Measurements from ENCODE around the gene SMPD4.
"Not testable (repeated sequence)": the region's sequence is repeated elsewhere in the genome, so short reads cannot be mapped to it uniquely, and the experiment has no call there.

DNA sequence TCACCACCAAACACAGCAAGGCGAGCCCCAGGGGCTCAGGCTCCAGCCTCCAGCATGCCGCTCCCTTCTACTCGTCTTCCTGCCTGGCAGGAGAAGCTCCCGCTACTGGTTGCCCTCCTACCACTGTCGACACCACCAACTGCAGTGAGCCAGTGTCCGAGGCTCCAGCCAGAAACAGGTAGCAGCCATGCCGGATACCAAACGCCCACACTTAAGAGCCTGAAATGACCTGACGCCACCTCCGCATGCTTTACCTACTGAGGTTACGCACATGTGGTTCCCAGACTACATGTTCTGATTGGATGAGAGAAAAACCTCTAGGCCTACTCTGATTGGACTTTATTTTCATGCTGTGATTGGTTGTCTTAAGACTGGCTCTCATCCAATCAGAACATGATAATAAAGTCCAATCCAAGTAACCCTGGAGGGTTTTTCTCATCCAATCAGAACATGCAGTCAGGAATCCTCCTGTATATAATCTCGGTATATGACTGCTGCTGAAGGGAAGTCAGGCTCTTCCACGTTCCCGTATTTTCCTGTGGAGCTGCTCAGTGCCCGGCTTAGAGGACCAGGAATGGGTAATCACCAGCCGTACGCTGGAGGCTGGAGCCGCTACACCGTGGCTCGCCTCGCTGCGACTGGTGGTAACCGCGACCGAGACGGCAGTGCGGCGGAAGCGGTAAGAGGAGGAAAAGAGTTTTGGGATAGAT, 52.1 kb downstream of the SMPD4 start, which contains the start of gene POTEF:
- TF ChIP-seq RAD21 (IDR thresholded peaks at IDR 0.05; ENCODE audit: low read length); CTCF (conservative IDR thresholded peaks at IDR 0.05; ENCODE audit: low read depth, low read length); POLR2A (IDR thresholded peaks at IDR 0.05; ENCODE audit: low read depth, low read length); CEBPB (IDR thresholded peaks at IDR 0.05; ENCODE audit: low read depth, low read length); RFX5 (IDR thresholded peaks at IDR 0.05; ENCODE audit: low read depth, low read length); MXI1 (IDR thresholded peaks at IDR 0.05; ENCODE audit: borderline replicate concordance, low read depth, low read length); RCOR1 (IDR thresholded peaks at IDR 0.05; ENCODE audit: insufficient replicate concordance, low read length); BHLHE40 (IDR thresholded peaks at IDR 0.05; ENCODE audit: low read depth, low read length): not testable (repeated sequence)
- TF ChIP-seq, protein P1, sequence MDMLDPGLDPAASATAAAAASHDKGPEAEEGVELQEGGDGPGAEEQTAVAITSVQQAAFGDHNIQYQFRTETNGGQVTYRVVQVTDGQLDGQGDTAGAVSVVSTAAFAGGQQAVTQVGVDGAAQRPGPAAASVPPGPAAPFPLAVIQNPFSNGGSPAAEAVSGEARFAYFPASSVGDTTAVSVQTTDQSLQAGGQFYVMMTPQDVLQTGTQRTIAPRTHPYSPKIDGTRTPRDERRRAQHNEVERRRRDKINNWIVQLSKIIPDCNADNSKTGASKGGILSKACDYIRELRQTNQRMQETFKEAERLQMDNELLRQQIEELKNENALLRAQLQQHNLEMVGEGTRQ (IDR thresholded peaks at IDR 0.05; ENCODE audit: low read depth, low read length), result not testable (repeated sequence)
- TF ChIP-seq, protein P2, sequence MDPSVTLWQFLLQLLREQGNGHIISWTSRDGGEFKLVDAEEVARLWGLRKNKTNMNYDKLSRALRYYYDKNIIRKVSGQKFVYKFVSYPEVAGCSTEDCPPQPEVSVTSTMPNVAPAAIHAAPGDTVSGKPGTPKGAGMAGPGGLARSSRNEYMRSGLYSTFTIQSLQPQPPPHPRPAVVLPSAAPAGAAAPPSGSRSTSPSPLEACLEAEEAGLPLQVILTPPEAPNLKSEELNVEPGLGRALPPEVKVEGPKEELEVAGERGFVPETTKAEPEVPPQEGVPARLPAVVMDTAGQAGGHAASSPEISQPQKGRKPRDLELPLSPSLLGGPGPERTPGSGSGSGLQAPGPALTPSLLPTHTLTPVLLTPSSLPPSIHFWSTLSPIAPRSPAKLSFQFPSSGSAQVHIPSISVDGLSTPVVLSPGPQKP (IDR thresholded peaks at IDR 0.05; ENCODE audit: borderline replicate concordance, low read depth, low read length), result not testable (repeated sequence)

Data from IMR-90 (cell line).